HG02759 (cell line): ENCODE results near the gene JARID2.

Experiments
- ATAC-seq: cut with Tn5 transposase; IDR thresholded peaks from one replicate; pipeline ENCODE4 v1.9.1; 2021; ENCODE audit warnings: mild to moderate bottlenecking, moderate library complexity; ENCODE audit not compliant: unreplicated experiment

JARID2 gene

DNA sequence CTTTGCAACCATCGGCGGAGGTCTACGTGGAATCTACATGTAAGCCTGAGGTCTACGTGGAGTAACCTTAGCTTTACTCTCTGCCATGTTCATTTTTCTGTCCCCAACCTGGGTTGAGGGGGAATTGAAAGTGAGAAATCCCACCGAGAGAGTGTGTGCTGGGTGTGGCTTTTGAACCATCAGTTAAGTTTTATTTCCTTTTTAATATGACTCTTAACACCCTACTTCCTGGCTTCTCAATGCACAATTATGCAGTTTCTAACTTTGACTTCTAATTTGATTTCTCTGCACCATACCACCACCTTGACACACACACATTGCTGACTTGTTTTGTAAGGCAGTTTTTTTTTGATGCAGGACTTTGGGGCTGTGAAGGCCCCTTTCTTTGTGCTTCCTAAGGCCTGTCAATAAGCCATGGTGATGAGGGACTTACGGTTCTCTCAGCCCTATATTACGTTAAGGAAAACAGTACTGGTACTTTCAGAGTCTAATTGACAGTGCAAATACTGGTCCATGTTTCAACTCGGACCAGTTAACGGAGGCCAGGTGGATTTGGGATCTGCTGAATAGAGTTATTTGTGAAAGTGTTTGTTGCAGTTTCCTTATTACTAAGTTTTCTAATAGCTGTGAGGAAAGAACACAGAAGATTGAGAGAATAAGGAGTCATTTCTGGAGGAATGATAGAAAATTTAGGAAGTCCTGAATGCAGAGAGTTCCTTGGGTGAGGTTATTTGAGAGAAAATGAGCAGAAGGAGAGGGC is 206.5 kb downstream of the JARID2 start:
- no peak for ATAC-seq

DNA sequence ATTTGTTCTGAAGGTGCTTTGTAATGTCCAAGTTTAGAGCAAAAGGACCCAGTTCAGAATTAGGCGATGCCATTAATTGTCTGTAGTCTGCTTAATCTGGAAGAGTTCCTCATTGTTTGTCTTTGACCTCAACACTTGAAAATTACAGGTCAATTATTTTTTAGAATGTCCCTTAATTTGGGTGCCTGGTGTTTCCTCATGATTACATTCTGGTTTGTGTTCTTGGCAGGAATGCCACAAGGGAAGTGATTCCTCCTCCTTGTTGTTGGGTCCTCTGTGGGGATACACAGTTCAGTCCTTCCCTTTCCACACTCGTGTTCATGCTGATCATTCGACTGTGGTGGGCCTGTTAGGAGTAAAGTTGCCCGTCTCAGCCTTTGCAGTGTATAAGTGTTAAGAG is 207.3 kb downstream of the JARID2 start:
- ATAC-seq, result no peak

DNA sequence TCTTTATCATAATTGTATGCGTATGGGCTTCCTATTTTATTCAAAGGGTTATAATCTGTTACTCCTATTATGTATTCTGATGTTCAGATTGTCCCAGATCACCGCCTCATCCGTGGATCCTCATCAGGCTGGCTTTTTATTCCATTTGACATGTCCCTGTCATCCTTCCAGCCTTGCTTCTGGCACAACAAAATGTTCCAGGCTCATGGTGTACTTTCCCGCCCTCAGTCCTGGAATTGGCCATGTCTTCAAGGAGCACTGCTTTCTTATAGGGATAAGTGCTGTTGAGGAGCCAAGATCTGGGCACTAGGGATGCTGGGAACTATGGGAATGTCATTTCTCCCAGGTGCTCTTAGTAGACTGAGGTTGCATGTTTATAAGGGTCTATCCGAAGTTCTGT is 207.8 kb downstream of the JARID2 start:
- ATAC-seq, result no peak

DNA sequence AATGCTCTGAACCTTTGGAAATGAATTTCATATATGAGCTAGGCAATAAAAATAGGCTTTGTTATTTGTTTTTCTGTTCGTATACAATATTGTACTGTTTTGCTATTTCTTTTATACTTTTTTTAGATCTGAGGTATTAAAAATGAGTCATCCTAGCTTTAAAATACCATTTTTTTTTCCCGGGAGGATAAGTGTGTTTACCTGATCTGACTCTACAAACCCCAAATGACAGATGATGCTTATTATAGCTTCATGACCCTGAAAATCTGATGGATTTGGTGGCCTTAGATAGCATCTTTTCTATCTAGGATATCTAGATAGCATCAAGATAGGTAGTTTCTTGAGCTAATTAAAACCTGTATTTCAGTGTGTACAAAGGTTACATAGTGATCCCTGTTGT is 210.6 kb downstream of the JARID2 start:
- no peak for ATAC-seq

DNA sequence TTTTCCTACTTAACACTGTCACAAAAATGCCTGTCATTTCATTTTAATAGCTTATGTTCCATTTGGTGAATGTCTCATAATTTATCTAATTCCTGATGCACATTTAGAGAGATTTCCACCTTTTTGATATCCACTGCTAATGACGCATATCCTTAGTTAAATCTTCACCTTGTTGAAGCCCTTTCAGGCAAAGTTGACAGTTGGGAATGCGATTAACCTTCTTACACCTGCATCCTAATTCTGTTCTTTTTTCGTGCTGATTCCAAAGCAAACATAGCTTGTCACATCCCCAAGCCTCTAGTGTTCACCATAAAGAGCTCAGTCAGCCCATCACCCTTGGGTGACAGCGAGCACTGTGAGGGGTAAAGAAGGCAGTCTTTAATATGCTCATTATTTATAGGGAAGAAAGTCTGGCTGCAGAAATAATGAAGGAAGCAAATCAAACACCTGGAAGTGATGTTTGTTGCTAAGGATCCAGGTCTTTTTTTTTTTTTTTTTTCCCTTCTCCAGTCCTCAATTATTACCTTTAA is 211.3 kb downstream of the JARID2 start:
- ATAC-seq, result no peak

DNA sequence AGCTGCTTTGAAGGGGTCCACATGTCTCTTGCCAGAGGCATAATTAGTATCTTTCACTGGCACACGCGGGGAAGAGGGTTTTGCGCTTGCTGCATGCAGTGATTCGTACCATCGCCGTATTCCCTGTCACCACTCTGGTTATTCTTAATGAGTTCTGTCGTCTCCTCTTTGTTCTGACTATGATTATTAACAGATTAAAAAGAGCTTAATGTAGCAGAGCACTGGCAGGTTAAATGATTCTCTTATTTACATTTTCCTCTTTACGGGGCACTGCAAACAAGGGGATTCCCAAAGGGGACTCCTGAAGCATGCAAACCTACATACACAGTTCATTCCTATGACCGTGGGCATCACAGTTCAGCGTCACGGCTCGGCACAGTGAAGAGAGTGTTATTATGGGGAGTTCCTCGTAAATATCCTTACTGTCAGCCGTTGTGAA is 212.2 kb downstream of the JARID2 start:
- ATAC-seq, result peak; percentile 88

DNA sequence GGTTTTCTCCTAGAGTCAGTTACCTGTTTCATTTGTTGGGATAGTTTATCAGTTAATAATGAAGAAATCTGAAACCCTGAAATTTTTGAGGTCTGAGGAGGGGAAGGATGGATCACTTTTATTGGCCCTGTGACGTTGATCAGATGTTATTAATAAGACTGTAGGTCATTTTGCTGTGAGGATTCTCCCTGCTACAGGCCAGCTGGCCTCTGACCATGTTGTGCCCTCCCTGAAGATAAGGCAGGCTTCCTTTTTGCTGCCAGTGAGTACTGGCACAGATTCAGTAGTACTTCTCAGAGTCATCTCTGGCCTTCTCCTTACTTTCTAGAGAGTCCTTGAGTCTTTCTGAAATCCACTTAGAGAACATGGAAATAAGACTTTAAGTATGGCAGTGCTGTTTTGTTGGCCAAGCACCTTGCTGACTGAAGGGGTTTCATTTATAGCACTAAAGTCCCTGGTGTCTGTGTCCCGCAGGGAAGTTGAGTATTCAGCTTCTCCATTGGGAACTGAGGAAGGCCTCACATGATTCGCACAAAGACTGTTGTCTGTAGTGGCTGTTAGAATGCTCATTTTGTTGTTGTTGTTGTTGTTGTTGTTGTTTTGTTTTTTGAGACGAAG is 214.3 kb downstream of the JARID2 start:
- no peak for ATAC-seq

DNA sequence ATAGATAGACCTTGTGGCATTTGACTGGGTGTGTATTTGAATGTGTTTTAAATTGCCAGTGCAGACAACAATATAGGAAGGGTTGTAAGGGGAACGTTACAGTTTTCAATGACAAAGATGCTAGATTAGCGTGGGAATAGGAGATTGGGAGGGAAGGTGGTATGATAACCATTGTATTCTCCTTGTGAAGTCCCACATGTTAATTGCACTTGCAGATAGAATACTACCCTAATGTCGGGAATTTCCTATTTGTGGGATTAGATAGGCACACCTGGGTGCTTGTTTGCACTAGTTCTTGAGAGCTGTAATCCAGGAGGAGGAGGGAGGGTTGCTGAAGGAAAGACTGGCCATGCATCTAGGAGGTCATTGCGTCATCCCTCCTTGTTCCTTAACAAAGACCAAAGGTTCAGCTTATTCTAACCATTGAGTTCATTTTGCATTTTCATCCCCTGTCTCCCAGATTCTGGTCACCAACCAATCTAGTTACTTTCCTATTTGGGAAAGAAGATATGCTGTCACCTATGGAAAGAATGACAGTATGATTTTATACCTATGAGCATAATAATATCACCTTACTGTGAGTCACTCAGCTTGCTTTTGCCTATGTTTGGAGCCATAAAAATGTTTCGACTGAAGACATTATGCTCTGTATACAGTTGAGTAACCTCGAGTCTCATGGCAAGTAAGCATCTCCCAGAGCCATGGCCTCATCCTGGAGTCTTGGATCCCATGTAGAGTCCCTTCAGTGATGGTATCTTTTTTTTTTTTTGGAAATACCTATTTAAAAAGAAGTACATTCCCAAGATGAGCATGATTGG is 215.5 kb downstream of the JARID2 start:
- ATAC-seq, result no peak

DNA sequence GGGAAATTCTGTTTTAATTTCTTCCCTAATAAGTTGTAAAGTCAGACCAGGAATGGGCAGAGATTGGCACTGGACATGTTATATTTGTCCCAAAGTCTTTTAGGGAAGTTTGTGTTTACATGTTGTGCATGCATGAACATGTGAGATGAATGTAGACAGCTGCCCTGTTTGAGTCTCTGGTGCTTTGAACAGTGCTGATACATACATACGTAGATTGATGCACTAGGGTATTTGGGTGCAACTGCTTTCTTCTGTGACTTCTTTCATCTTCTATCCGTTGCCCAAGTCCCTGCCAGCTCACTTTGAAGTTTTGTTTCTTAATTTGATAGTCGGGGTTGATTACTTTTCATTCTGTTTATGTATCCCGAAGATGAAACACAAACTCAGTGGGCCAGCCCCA is 216.4 kb downstream of the JARID2 start:
- no peak for ATAC-seq

DNA sequence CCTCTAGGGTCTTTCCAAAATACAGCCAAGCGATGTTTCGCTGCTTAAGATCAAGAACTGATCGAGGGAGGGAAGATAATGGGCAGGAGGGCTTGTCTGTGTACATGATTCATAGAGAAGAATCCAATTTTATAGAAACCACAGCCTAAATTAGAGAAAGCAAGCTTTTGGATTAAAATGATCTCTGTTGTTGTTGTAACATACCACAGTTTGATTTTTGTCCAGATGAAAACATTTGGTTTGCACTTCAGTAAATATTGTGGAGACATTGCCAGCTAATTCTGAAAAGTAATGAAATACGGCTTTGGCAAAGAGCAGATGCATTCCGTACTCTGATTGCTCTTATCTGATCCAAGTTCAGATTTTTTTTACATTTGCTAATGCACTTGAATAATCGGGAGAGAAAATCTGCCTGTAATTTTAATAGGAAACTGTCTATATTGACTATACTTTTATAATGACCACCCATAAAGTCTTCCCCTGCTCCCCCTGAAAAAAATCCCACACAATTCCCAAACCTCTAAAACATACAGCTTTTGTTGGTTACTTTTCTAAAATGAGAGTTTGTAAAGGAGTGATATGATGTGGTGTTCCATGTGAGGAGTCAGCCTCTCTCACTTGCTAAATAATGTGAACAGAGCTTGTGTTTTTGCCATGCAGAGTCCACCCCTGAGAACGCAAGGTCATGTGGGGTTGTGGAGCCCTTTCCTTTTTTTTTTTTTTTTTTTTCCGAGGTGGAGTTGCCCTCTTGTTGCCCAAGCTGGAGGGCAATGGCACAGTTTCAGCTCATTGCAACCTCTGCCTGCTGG is 217.1 kb downstream of the JARID2 start:
- no peak for ATAC-seq

DNA sequence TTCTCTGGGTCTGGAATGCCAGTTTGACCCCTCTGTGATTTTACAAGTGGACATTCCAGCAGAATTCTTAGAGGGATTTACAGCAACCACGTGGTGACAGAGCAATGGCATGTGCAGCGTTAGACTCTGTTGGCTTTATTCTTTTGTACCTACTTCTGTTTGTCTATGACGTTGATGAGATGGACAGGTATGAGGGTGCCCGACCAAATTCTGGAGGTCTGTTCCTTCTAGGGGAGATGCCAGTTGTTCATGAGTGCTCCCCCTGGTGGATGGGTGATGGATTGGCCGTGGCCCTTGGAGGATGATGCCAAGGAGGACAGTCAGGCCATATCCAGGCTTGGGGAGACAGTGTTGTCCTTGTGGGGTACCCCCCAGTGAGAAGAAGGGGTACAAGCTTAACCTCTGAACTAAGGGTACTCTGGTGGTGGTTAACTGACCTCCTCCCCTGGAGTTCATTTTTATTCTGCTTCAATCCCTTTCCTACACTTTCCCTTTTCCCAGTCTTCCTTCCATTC is 218.4 kb downstream of the JARID2 start:
- no peak for ATAC-seq

DNA sequence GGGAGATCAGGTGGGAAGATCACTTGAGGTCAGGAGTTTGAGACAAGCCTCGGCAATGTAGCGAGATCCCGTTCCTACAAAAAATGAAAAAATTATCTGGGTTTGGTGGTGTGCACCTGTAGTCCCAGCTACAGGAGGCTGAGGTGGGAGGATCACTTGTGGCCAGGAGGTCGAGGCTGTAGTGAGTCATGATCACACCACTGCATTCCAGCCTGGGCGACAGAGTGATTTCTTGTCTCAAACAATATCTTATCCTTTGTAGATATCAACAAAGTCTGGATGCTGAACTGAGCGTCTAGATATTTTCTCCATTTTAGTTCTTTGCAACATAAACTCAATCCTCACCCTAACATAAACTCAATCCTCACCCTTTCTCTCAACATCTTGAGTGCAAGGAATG is 219.3 kb downstream of the JARID2 start:
- no peak for ATAC-seq

DNA sequence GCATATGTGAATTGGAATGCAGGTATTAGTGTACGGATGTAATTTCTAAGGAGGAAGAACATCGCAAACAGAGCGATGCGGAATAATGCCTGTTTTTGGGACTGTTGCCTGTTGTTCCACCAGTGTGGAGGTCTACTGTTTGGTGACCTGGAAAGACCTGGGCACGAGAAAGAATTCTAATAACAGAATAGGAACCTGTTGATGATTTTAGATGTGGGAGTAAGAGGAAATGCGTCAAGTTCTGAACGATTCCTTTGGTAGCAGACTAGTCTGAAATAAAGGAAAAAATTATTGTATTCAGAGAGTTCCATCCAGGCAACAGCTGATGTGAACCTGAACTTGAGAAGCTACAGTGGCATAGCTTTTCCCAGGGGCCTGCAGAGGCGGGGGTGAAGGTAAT is 224.9 kb downstream of the JARID2 start:
- ATAC-seq, result no peak

DNA sequence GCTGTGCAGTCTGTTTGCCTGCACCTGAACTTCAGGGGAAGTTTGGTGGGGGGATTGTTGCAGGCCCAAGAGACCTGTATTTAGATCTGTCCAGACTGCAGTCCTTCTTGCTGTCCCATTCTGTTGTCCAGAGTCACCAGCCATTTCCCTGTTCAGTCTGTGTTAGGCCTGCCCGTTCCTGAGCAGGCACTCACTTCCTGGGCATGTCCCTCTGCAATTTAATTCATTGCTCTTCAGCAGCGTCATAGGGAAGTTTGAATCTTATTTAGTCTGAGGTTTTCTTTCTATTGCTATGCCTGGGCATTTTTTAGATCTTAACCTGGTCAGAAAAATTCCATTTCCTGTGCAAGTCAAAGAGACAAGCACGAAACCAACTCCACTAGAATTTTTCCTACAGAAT is 226.8 kb downstream of the JARID2 start:
- ATAC-seq, result no peak

DNA sequence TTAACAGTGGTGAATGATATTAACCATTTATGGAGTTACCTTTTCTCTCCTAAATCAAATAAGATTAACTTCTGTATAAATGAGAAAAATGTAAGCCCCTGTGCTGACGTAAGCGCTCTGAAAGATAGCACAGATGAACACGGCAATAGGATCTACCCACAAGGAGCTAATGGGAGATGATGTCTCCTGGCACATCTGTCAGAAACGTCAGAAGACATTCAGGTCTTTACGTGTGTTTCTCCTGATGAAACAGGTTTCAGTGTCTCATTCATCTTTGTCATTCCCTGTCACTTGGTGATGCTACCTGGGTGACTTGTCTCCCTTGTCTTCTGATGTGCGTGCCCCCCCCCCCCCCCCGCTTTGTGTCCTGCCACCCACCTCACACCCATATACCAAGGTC is 227.3 kb downstream of the JARID2 start:
- ATAC-seq, result no peak

DNA sequence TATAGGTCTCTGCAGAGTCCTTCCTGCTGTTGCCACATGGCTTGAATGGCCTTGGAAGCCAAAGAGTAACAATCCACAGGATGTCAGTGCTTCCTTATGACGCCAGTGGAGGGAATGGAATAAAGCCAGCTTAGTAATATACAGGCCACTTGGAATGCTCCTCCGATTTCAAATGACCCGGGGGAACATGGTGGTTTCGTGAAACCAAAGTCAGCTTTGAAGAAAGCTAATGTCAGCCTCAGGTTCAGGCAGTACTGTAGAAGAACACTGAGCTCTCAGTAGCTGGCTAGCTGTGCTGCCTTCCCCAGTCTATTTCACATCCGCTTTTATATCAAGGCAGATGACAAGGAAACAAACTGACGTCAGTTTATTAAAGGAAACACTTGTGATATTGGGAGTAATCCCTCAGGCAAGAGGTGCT is 227.9 kb downstream of the JARID2 start:
- ATAC-seq, result no peak

DNA sequence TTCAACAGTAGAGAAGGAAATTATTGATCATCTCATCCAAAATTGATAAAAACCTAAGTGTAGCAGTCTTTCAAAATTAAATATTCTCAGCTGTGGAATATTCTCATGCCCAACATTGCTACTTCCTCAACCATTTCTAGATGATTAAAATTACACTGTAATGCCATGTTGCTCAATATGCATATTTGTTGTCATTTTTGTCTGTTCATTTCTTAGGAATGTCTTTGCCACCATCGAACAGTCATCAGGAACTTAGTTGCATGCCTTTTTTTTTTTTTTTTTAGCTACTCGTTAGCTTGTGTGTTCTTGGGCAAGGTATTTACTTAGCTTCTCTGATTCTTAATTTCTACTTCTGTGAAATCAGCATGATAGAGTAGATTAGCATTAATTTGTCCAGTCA is 228.3 kb downstream of the JARID2 start:
- no peak for ATAC-seq

DNA sequence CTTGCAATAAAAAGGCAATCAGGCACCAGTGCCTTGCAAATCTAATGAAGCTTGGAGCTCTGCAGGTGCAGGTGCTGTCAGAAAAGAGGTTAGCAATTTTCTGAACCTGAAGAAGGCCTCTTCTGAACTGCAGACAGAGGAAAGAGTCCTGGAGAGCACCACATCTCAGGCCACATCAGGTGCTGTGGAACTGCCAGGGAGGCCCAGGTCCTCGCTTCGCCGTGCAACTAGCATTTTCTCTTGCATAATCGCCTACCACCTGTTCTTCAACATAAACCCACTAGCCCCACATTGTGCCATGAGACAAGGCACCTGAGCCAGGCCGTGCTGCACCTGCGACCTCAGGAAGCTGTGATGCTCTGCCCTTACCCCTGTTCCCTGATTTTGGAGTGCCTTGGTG is 229.4 kb downstream of the JARID2 start:
- ATAC-seq, result no peak

DNA sequence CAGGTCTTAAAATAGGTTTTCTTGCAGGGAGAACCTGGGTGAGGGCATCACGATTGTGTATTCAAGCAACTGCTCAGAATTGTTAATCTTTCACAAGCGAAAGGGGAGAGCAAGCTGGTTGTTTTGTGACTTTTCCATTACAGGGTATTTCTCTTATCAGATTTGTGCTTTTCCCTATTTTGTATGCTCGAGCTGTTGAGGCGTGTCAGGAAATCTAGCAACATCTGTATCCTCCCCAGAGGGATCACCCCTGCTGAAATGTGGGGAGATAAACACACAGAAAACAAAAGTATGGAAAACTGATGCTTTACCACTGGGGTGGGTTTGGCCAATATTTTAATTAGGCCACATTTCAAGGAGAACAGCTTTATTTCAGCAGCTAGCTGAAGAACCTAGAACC is 230.0 kb downstream of the JARID2 start:
- no peak for ATAC-seq

DNA sequence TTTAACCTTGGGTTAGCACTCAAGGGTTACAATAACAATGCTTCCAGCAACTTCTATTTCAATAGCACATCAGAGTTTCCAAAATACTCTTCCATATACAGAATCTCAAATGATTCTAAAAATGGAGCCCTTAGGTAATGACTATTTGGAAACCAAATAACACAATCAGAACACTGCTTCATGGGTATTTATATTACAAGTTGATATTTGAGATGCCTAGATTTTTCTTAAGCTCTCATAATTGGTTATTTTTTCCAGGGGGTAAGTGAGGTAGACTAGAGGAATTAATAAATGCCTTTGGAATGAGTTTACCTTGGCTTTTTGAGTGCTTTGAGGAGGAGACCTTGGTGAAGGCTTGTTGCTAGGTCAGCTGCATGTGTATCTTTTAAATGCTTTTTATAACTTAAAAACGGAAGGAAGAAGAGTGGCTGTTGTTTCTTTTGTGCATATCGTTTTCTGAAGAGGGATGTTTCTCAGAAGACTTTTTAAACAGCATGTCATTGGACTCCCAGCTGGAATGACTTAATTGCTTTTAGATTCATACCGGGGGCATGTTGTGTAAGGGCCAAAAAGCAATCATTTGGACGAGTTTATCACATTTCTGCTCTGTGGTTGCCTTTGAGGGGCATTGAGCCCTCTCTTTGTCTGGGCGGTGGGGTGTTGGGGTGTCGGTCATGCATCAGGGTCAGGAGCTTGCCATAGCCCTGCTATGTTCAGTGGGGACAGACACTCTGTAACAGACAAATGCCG is 230.9 kb downstream of the JARID2 start:
- no peak for ATAC-seq
